Measurements from ENCODE around the gene LRRC58.
"Not testable (repeated sequence)": the region's sequence is repeated elsewhere in the genome, so short reads cannot be mapped to it uniquely, and the experiment has no call there.

LRRC58 gene

DNA sequence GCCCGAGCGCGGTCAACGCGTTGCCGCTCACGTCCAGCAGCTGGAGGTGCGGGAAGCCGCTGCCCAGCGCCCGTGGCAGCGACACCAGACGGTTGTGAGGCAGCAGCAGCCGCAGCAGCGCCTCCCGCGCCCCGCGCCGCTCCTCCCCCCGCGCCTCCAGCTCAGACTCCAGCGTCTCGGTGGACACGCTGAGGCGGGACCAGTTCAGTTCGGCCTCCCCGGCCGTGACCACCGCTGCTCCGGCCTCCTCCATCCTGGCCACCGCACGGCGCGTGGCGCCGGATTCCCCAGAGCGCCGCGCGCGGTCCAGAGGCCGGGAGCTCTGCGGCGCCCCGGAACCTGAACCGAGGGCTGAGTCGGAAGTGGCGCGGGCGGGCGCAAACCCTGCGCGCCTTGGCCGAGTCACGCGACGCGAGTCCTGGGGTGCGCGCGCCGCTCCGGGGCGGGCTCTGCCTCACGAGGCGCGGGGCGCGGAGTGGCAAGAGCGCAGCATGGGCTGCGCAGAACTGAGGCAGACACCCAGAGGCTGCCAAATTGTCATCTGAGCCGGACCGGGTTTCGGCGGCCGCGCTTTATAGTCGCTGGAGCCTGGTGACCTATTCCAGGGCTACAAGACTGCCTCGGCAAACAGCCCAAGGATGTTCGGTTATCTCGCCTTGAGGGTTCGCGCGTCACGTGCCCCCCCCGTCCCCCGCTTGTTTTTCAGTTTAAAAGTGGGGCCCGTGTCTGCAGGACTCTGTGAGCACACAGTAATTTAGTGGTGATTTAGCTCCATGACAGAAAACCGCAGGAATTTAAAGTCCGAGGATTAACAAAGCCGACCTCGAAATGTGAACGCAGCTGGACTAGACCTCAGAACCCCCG, at the start of gene LRRC58:
Gene LRRC58, minus strand, starts transcription at position 364 of the 864 bp plus-strand sequence. Its CDS starts 111 bp downstream, at position 253.
- peak; percentile 45 for DNase-seq

DNA sequence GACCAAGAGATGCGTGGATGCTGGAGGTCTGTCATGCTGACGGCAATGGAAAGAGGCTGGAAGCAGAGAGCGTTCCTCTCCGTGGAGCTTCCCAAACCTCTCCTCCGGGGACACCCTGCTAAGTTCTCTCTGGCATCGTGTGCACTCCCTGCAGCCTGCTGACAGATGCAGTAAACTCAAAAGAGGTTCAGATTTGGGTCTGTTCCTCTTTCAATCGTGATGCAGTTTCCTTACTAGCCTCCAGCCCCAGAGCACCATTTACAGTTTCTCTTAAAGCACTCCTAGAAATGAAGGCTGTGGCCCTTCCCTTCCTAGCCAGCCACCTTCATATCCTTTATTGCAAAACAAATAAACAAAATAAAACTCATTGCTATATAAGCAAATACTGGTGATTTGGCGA, 47.3 kb upstream of the LRRC58 start:
- no peak for DNase-seq

DNA sequence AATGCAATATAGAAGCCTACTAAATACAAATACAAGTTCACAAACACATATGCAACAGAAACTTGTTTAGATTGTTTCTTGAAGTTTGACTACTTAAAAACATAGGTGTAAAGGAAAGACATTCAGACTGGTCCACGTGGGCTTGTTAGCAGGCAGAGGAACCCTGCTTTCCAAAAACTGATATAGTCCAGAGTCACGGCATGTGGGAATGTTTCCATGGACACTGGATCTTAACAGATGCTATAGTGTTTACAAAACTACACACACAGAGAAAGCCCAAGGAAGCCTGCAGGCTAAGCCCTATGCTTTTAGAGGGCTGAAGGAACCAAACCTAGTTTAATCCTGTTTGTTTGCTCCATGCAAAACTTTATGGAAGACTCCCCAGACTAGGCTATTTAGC, 45.2 kb upstream of the LRRC58 start:
- no peak for DNase-seq

DNA sequence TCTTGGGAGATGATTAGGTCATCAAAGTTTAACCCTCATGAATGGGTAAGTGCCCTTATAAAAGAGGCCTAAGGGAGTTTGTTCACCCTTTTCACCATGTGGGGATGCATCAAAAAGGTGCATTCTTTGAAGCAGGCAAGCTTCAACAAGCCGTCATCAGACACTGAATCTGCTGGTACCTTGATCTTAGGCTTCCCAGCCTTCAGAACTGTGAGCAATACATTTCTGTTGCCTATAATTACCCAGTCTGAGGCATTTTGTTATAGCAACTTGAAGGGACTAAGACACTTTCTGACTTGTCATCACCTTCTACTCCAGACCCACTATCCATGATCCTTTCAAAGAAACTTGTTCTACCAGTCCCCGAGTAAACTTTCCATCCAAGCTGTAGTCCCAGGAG, 44.6 kb upstream of the LRRC58 start:
- DNase-seq: no peak

DNA sequence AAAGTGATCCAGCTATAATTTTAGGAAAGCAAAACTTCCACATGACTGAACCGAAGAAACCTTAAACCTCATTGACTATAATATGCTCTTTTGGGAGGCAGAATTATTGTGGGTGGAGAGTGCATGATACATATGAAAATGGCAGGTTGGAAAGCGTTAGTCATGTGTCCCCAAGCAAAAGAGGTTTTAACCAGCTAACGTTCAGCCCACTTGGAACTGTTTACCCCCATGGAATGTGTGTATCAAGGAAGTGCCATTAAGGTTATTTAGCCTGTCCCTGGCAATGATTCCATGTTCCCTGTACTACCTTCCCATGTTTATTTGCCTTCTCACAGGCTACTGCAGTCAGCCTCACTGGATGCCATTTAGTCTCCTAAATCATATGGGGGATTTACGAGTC, 44.1 kb upstream of the LRRC58 start:
- DNase-seq: no peak

DNA sequence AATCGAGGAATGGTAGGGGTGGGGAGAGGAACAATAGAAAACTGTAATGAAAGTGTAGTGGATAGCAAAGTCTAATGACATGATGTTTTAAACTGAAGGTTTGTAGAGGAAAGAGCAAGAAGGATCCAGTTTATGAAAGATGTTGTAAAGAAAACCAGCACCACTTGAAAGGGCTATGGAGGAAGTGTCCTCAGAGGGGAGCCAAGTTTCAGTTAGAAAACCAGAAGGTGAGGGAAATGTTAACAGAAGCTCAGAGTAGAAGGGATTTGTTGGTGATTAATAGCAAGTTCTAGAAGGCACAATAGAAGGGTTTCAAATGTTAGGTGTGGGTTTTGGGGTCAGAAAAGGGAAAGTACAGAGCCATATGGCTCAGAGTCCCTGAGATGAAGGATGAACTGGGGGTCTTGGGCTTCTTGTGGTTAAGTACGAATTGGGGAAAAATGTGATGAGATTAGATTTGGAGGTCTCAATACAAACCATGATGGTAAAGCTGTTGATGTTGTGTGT, 33.8 kb upstream of the LRRC58 start:
- DNase-seq: no peak

DNA sequence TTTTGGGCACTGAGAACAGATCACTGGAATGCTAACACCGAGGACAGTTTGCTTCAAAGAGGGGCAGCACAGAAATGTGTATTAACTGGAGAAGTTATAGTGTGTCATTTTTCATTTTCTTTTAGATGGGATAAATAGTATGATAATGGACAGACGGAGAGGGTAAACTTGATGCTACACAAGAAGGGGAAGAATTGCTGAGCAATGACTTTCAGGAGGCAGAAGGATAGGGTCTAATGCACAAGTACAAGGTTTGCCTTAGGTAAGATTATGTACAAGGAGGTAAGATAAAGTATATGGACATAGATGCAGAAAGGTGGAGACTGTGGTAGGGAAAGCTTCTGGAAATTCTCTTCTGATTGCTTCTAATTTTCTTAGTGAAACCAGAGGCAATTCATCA, 32.3 kb upstream of the LRRC58 start:
- DNase-seq: no peak

DNA sequence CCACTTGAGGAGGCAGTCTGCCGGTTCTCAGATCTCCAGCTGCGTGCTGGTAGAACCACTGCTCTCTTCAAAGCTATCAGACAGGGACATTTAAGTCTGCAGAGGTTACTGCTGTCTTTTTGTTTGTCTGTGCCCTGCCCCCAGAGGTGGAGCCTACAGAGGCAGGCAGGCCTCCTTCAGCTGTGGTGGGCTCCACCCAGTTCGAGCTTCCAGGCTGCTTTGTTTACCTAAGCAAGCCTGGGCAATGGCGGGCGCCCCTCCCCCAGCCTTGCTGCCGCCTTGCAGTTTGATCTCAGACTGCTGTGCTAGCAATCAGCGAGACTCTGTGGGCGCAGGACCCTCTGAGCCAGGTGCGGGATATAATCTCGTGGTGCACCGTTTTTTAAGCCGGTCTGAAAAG, 28.8 kb upstream of the LRRC58 start:
- not testable (repeated sequence) for DNase-seq

DNA sequence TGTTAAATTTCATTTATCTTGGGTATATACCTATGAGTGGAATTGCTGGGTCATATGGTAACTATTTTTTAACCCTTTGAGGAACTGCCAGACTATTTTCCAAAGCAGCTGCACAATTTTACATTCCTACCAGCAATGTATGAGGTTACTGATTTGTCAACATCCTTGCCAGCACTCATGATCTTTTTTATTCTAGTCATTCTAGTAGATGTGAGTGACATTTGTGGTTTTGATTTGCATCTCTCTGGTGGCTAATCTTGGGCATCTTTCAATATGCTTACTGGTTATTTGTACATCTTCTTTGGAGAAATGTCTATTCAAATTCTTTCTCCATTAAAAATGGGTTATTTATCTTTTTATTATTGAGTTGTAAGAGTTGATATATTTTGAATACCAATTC, 21.3 kb upstream of the LRRC58 start:
- DNase-seq: no peak

DNA sequence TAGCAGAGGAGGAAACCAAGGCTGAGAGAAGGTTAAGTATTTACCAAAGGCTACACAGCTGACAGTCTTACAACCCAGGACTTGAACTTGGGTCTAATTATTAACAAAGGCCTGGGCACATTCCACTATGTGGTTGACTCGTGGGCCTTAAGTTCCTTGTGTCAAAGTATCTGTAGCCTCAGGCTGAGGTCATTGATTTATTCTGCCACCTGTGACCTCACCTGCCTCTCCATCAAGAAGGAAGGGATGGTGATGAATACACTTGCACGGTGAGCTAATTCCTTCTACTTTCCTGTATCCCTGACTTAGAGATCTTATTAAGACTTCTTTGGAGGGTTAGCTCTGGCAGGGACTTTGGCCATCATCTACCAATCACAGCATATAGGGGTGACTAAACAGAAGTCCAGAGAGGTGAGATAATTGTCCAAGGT, 19.9 kb upstream of the LRRC58 start:
- no peak for DNase-seq

DNA sequence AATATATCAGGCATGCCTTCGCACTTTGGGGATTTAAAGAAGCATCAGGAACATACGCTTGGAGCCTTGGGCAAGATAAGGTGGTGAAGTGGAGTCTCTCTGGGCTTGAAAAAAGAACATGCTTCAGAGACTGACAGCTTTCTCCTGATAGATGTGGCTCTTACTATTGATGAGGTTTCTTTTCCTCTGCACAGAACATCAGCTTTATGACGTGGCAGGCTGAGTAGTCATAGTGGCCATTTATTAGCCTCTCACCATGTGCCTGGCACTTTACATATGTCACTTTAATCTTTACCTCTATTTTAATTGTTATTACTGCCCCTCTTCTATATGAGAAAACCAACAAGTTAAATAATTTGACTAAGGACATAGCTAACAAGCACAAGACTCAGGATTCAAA, 19.0 kb upstream of the LRRC58 start:
- no peak for DNase-seq

DNA sequence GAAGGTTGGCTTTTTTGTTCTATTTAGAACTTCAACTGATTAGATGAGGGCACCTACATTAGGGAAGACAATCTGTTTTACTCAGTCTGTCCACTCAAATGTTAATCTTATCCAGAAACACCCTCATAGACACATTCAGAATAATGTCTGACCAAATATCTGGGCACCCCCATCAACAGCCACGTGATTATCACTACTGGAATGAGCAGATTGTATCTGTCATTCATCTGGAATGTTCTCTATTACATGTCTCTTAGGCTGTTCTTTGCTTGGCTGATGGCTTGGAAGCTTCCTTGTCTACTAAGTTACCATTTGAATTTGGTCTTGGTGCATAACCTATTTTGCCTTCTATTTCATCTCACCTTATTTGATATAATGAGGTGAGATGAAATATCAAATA, 15.7 kb upstream of the LRRC58 start:
- DNase-seq: no peak

DNA sequence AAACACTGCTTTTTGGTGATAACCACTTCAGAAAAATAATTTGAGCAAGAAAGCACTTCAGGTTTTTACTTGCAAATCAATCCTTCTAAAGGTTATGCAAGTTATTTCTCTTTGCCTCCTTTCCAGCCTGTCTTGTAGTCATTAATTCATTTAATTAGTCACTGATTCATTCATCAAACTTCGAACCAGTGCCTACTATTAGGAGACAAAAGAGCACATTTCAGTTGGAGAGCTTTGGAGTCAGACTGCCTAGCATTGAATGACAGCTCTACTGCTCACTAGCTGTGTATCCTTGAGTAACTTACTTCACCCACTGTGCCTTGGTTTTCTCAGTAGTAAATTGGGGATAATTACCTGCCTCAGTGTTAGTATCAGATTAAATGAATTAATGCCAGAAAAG, 14.9 kb upstream of the LRRC58 start:
- no peak for DNase-seq

DNA sequence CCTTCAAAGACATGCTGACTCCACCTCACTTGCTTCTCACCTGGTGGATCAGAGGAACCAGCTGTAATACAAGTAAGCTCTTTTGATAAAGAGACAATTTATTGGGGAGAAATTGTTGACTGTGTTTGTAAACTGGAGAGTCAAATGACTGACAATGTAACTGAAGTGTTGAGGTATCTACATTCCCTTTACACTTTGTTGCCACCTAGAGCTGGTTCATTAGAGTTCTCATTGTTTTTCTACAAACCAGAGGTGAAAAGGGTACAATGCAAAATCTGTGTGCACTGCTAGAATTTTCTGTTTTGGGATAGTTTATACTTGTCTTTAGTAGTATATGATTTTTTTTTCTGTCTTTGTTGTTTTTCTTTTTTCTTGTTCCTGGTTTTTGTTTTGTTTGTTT, 8.7 kb upstream of the LRRC58 start:
- no peak for DNase-seq

DNA sequence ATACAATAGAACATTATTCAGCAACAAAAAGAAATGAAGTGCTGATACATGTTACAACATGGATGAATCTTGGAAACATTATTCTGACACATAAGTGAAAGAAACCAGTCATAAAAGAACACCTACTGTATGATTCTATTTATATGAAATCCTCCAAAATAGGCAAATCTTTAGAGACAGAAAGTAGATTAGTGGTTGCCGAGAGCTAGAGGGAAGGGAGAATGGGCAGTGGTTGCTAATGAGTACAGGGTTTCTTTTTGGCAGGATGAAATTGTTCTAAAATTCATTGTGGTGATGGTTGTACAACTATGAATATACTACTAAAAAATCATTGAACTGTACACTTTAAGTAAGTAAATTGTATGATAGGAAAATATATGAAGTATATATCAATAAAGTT, 6.3 kb upstream of the LRRC58 start:
- DNase-seq: no peak

DNA sequence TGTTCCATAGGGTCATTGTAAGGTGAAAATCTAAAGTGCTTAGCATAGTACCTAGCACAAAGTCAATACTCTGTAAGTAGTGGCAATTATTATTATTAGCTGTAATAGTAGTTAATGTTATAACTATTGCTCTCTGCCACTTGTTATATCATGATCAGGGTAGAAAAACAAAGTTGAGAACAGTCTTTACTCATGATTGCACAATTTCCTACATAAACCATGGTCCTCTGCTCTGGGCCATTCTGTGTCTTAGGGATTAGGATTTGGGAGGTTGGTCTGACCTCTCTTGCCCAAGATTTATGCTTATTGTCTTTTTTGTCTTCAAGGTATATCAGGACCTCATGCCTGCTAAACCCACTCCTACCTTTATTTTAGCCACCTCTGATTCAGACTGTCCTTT, 4.3 kb upstream of the LRRC58 start:
- no peak for DNase-seq

DNA sequence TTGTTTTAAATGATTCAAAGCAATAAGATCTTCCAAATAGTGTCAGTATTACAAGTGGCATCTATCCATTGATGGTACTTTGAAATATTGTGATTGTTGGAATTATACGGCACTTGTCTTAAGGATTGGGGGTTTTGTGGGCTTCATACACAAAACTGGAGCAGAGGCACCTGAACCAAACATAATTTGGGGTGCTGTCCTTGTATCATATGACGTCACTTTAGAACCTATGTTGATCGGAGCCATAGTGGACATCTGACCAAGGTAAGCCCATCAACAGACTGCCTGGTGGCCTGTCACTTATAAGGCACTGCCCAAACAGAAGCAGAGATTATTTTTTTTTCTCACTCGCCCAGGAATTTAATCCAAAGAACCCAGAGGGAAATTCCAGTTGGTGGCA, 2.9 kb upstream of the LRRC58 start:
- no peak for DNase-seq

DNA sequence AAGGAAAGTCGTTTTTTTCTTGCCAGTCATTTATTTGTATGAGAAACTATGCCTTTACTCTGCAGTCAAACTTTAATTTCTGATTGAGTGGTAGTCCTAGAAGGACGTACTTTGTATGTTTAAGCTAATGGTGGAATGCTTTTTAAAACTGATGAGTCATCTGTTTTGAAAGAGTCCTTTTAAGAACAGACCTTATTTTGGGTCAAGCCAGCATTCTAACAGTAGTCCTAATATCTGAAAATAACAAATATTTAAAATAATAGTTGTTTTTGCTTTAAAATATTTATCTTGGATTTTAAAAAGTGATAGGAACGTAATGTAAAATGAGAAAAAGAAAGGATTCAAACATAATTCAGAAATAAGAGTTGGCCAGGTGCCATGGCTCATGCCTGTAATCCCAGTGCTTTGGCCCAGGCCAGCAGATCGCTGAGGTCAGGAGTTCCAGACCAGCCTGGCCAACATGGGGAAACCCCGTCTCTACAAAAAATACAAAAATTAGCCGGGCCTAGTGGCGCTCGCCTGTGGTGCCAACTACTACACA, 1.3 kb upstream of the LRRC58 start:
- no peak for DNase-seq

DNA sequence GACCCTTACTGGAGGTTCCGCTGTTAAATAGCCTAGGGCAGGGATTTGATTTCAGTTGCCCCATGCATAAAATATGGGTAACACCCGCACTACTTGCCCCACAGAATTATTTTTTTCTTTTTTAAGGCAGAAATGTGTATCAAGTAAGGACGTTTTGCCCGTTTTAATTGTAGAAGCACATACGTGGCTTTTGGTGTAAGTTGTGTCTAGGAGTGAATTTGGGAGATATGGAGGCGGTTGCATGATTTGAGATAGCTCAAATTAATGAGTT, 636 bp upstream of the LRRC58 start:
- DNase-seq: no peak

DNA sequence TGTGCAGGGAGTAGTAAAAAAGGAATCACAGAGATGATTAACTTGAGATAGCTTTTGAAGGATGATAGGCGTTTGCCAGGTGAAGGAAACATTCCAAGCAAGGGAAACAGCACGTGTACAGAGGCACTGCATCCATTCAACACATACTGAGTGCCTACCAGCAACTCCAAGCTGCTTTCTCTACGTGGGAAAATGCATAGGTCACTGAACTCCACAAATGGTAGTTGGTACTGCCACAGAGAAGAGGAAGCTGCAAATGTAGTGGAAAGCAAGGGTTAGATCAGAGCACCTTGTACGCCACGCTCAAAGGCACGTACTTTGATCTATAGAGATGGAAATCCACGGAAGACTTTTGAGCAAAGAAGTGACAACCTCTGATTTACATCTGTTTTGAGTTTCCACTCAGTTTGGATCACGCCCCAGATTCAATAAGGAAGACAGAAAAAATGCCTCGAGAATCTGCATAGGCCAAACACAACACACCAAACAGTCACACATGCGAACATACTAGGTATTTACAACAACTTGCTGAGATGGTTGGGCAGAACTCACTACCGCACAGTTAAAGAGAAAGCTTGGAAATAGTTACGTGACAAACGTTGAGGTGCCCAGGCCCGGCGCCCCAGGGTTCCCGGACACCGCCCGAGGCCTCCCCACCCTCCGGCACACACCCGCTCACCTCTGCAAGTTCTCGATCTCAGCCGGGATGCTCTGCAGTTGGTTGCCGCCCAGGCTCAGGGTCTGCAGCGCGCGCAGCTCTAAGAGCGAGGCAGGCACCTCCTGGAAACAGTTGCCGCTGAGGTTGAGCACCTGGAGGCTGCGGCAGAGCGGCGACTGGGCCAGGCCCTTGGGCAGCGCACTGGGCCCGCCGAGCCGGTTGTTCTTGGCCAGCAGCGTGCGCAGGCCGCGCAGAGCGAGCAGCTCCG, 826 bp downstream of the LRRC58 start:
- DNase-seq: peak; percentile 40

DNA sequence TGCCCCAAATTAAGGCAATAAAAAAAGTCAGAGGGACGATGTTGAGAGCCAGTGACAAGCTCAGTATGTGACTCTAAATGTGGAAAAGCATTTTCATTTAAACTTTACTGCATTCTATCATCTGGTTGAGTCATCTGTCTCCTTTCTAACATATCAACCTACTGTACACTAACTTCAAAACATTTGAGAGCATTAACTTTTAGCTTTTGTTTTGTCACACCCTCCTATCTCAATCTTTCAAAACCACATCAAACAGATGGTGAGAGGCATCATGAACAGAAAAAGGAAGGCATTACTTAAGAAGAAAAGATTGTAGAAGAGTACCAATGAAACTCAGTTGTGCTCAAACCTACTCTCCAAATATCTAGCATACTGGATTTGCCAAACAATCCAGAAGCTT, 4.8 kb downstream of the LRRC58 start:
- DNase-seq: no peak

DNA sequence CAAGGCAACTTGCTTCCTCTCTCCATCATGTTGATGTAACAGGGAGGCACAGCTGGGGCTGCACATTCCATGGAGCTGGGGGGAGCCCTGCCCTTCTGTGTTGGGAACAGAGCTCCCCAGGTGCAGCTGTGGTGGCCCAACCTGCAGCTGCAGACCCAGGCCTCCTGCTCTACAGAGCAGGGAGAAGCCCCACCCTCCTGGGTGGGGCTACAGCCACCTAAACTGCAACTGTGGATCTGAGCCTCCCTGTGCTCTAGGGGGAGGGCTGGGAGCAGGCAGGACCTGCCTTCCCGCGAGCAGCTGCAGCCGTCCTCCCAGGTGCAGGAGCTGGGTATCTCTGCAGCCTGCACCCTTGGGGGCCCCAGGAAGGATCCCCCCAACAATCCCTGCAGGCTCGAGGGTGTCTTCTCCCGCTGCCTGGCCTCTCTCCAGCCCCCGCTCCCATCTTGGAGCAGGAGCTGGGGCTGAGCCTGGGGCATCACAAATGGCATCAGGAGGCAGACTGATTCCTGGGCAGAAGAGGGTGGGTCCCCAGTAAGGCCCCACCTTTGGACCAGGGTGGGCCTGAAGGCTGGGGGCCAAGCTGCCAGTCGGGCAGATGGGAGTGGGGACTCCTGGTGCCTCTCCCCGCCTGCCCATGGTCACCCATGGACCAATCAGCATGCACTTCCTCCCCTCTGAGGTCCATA, 7.4 kb downstream of the LRRC58 start:
- no peak for DNase-seq

DNA sequence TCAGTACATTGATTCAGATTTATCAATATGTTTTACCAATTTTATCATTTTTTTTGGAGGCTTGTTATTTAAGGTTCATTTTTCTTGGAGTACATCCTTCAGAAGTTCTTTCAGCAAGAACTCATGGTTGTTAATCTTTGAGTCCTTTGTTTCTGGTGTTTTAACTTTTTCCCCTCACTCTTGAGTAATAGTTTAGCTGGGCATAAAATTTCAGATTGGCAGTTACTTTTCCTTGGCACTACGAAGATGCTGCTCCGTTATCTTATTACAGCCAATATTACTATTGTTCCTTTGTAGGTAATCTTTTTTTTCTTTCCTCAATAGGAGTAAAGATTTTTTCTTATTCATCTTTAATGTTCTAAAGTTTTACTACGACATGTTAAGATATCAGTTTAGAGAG, 9.8 kb downstream of the LRRC58 start:
- no peak for DNase-seq

Data from NCI-H510A treated with DMSO at 0.1 percent for 48 hours (cell line).